Smooth muscle cell of the brain vasculature (primary cell): ENCODE measurements around the gene THOC1.

Source experiments
- DNase-seq: peaks from one replicate; pipeline ENCODE4 v3.0.0-alpha.2; 2012; ENCODE audit warnings: low read depth, low spot score

The THOC1 gene

DNA sequence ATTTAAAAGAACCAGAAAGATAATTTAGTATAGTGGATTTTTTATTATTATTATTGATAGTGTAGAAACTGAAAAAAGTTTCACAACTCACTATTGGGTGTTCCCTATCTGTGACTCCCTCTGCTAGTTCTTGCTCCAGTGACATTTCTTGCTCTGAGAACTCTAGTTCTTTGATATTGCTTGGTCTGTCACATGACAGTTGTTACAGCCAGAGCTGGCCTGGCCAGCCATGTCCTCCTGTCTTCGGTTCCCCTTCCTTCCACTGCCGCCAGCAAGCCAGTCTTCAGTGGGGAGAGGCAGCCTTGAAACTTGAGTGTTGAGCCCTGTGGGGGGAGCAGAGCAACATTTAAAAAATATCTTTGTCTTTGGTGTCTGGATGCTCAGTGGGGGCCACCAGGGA lies 7.6 kb upstream of the THOC1 start:
- no peak for DNase-seq

DNA sequence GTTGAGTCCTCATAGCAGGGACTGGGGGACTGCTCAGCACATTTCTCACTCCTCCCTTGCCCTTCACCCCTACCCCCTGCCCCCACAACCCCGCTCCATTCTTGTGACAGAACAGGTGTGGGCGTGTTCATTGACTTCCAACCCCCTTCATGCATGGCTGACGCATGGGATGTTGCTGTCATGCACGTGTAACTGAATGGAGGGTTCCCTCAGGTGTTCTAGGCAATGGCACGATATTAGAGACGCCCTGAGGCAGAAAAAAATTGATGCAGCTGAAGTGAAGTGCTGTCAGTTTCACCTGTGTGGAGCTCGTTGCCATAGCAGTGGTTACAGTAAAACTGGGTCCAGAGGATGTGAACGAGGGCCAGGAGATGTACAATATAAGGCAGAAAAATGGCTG lies 6.5 kb upstream of the THOC1 start:
- no peak for DNase-seq

DNA sequence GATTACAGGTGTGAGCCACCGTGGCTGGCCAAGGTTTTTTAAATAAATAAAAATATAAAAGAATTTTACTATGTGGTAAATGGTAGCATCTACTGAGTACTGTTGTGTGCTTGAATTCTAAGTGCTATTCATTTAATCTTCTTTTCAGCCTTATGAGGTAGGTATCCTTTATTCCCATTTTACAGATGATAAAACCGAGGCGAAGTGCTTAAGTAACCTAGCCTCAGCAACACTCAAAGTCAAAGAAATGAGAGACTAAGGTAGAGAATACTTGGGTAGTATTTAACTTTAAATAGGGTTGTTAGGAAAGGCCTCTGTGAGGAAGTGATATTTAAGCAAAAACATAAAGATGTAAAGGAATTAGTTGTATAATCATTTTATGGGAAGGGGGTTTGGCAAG lies 5.7 kb upstream of the THOC1 start:
- DNase-seq, result no peak

DNA sequence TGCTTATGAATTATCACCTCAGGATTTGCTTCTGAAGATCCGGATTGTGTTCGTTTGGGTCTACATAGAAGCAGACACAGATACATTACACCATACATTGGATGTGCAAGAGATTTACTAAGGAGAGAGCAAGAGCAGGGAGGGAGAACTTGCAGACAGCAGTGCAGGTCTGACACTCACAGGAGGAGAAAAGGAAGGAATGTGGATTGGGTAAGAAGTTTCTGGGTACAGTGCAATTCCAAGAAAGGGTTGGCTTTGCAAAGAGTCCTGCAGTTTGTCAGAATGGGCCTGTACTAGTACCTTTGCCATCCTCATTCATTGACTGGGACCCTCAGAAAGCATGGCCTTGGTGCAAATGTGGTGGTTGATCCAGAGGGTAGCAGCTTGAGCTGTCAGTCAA lies 4.8 kb upstream of the THOC1 start:
- DNase-seq, result no peak

DNA sequence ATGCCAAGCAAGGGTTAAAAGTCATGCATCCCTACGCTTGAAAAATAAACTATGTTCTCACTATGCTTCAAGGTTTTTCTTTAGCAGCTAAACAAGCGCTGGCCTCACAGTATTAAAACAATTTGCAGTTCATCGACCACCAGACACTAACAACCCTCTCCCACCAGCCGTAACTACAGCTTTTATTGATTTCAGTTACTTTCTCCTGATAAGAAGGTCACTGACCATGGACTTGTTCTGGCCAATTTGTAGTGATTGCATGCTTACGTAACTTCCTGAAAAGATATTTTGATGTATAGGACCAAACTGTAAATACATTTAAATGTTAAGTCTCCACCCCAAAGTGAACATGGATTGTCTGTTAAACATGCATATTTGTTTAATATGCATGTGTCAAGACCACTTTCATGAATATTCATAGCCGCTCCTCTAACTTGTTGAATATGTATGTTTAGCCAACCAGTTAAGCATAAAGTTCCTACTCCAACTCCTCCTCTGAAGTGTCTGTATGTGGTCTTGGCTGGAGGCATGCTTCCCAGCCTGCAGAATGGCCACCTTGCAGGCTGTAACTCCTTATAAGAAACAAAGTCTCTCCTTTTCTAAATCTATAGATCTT lies 1.7 kb upstream of the THOC1 start:
- DNase-seq, result no peak

DNA sequence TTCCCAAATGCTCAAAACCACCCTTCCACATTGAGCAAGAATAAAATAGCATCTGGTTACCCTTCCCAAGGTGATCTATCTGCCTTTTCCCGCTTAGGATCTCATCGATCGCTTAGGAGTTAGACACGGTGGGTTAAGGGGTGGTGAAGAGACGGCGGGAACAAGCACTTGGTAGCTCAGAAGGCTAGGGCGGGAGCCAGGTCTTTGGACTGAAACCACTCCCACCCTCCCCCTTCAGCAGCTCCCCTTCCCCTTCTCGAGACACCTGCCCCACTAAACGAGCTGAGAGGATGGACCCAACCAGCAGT lies 513 bp downstream of the THOC1 start:
- DNase-seq, result peak; percentile 2

DNA sequence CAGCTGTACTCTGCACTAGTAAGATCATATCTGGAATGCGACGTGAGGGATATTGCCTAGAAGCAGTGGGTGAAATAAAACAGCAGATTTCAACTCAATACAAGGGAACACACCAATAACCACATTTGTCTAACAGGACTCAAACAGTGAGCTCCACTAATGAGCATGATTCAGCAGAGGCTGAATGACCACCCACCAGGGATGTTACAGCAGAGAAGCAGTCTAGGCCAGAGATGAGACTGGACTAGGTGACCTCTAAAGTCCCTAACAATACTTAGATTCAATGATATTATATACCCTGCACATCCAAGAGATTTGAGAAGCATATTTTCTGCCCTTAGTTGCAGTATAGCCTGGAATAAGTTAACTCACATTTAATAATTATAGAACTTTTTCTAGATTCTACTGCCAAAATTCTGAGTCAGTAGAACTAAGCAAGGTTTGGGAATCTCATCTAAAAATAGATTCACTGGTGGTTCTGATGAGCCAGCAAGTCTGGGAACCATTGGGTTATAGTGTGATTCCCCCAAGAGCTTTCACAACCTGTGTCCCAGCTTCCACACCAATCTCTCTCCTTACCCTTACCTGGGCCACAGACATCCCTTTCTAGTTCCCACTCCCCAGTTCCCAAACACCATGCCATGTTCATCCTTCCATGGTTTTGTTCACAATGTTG lies 6.3 kb downstream of the THOC1 start:
- no peak for DNase-seq

DNA sequence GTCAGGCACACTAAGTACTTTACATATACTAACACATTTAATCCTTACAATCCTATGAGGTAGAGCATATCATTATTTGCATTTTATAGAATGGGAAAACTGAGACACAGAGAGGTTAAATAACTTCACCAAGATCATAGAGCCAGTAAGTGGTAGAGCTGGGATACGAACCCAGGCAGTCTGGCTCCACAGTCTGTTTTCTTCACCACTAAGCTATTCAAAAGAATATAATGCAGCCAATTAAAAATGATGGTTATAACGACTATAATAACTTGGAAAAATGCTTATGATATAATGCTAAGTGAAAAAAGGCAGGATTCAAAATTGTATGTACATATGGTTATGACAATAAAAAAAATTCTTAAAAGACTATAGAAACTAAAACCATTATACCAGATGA lies 7.3 kb downstream of the THOC1 start:
- no peak for DNase-seq

DNA sequence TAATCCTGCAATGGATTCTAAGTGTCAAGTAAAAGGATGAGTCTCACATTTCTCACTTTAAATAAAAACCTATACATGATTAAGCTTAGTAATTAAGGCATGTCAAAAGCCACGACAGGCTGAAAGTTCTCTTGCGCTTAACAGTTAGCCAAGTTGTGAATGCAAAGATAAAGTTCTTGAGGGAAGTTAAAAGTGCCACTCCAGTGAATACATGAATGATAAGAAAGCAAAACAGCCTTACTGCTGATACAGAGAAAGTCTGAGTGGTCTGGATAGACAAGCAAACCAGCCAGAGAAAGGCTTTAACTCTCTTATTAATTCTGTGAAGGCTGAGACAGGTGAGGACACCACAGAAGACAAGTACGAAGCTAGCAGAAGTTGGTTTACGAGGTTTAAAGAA lies 12.7 kb downstream of the THOC1 start:
- no peak for DNase-seq

DNA sequence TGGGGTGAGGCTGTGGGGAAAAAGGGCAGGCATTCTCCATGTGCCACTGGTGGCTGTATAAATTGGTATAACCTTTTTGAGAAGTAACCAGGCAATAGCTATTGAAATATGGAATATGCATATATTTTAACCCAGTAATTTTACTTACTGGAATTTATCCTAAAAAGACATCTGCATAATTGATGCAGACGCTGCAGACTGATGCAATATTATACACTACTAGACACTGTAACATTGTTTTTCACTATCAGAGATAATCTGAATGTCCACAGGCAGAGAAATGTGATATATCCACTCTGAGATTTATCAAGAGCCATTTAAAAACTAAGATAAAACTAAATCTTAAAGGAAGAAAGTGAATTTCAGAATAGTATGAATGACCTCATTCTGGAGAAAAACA lies 14.7 kb downstream of the THOC1 start:
- no peak for DNase-seq

DNA sequence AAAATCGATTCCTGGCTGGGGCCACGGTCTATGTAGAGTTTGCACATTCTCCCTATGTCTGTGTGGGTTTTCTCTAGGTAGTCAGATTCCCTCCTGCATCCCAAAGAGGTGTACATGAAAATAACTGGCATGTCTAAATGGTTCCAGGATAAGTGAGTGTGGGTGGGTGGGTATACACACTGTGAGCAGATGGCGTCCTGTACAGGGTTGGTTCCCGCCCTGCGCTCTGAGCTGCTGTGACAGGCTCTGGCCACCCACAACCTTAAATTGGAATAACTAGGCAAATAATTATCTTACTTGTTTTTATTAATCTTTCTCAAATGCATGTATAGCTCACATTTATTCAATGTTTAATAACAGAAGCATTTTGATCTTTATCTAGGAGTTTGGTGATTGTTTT lies 16.3 kb downstream of the THOC1 start:
- DNase-seq, result no peak

DNA sequence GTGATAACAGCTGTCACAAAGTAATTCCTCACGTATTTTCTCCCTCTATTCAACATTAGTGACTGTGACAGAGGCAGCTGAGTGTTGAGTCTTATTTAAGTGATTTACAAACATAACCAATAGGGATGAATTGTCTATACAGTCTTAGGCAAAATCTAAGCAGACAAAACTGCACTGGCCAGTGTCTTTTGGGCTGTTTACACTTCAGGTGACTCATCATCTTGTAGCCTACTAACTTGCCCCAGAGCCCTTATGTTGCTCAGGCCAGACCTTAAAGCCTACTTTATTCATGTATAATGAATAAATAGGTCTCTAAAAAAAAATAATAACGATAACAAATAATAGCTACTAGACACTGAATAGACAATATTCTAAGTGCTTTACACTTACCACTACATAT lies 17.2 kb downstream of the THOC1 start:
- no peak for DNase-seq

DNA sequence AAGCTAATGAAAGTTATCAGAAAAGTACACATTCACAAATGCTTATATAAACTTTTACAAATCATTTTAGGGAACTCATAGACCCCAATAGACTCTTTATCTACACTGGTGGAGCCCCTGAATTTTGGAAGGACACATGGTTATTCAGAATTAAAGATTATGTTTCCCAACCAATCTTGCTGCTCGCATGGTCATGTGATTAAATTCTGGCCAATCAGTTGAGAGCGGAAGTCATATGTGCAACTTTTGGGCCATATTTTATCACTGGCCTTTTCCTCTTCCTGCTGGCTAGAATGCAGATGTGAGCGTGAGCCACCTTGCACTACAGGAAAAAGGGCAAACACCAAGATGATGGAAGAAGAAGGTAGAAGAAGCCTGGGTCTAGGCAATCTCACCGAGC lies 19.8 kb downstream of the THOC1 start:
- DNase-seq, result no peak

DNA sequence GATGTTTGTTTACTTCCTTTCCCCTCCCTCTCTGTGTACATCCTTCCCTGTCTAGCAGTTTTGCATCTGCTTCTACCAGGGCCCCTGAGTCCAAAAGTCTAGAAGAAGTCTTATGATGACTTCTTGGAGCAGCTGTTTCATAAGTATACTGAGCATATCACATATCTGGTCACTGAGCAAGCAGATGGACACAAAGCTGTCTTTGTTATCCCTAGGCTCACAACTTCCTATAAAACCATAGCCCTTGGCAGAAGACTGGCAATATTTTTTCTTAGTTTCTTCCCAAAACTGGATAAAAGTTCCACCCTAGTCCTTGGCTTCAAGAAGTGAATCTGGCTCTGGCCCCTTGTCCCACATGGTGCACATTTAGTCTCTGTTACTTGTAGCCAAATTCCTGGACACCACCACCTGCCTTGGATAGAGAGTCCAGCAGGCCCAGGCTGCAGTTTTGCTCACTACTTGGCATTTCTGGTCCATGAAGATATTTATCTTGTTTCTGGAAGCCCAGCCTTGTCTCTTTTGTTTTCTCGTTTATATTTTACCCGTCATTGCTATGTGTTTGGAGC lies 22.5 kb downstream of the THOC1 start:
- DNase-seq, result no peak

DNA sequence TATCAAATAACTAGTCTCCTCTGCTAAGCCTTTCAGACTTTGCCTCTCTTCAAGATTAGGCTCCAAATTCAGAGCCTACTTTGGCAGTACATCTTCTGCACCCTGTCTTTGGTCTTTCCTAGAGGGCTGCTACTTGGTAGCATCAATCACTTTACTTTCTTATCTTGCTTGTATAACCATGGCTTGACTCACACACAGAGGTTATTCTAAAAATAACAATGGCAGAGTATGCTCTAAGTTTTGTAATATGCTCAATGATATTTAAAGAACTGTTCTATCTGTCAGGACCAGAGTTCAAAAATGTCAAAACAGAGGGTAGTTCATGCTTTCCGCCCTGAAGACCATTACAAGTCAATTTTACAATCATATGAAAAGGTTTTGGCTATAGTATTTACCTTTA lies 27.7 kb downstream of the THOC1 start:
- no peak for DNase-seq

DNA sequence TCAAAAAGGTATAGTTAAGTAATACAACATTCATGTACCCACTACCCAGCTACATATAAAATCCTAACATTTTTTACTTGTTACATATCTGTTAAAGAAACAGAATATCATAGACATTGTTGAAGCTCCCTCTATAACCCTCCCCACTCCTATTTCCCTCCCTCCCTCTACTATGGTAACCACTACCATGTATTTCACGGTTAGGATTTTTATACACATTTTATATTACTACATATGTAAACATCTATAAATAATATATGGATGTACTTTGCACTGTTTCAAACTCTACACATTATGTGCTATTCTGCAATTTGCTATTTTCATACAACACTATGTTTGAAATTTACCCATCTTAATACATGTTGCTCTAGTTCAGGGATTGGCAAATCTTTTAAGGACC lies 36.3 kb downstream of the THOC1 start:
- DNase-seq, result no peak

DNA sequence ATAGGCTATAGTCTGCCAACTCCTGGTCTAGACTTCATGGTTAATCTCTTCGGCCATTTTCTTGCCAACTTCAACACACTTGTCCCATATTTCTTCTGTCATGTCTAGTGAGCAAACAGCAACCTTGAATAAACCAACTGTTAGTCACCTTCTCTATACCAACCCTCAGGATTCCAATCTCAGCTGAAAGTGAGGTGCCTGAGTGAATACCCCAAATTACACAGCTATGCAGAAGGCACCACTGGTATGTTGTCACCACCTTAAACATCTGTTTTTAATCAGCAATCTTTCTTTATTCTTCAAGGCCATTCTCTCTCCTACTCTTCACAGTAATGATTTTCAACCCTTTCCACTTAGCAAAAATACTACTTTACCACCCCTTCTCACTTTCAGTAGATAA lies 39.3 kb downstream of the THOC1 start:
- DNase-seq, result no peak

DNA sequence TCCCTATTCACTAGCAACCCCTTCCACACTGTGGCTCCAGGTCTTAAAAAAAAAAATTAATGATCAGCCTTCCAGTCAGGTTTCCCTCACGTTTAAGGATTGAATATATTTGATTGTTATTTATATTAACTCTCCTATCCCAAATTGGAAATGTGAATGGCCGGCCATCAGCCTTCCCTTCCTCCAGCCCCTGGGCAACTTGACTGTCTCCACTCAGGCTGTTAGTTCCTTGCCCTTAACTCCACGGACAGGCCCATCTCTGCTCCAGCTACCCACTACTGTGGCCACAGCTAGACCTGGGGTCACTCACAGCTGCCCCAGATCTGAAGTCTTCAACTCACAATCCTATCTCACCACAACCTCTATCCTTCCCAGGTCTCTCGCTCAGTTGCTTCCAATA lies 39.9 kb downstream of the THOC1 start:
- no peak for DNase-seq

DNA sequence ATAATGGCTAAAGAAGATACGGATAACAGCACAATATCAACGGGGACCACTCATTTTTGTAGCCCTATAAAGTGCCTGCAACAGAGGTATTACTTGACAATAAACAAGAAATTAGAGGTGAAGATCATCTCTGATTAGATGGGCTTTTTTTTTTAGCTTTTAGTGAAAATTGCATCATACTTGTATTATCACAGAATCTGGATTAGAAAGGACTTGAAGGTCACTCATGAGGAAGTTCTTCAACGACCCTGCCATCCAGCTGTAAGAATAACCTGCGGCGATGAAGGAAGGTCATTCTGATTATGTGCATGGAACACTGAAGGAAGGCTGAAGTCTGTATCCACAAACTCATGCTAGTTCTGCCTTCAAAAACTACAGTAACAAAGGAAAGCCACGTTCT lies 40.5 kb downstream of the THOC1 start:
- DNase-seq, result no peak

DNA sequence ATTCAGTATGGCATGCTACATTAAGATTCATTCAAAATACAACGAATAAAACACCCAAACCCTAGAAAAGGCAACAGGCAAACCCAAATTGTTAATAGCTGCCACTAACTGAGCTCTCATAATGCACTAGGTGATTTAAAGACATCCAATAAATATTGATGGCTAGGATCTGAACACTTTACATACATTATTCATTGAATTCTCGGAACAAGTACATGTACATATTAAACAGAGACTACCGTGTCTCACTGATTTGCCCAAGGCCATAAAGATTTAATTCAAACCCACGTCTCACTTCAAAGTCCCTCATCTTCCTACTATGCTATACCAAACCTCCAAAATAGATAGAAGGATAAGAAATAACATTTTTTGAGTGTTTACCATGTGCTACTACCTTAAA lies 42.1 kb downstream of the THOC1 start:
- DNase-seq, result no peak

DNA sequence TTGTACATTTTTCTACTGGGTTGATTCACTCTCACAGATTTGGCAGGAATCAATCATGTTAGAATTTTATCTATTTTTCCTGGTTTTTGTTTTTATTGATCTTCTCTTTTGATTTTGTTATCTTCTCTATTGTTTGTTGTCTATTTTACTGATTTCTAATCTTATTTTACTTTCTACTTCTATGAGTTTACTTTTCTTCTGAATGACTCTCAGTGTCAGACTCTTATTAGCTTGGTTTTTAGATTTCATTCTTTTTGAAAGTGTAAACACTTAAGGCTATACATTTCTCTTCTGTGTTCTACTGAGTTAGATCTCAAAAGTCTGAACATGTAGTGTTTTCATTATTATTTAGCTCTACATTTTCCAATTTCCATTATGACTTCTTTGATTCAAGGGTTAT lies 47.1 kb downstream of the THOC1 start:
- no peak for DNase-seq

DNA sequence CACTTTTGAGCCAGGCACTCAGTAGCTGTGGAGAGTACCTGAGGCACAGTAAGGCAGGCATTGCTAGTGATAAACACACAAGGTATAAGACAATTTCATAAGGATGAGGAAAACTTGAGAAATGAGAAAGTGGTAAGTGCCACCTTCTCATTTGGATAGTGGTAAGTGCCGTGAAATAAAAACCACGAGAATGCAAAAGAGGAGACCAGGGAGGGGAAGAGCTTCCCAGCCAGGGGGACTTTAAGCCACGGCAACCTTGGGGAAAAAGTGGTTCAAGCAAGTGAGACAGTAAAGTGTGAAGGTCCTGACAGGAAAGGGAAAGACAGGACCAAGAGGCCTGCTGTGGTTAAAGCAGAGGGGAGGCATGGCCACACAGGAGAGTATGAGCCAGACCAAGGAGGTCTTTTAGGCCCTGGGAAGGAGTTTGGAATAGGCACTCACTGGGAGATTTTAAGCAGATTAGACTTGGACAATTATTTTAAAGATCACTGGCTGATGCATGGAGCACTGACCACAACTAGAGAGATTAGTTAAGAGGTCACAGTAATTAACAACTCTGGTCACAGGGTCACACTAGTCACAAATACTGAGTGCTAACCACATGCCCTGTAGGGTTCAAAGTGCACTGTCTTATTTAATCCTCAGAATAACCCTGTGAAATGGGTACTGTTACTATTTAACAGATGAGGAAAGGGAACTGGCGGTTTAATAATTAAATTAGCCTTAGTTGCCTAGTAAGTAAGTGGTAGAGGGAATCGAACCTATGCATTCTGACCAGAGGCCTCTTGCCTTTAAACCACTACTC lies 50.1 kb downstream of the THOC1 start:
- no peak for DNase-seq

DNA sequence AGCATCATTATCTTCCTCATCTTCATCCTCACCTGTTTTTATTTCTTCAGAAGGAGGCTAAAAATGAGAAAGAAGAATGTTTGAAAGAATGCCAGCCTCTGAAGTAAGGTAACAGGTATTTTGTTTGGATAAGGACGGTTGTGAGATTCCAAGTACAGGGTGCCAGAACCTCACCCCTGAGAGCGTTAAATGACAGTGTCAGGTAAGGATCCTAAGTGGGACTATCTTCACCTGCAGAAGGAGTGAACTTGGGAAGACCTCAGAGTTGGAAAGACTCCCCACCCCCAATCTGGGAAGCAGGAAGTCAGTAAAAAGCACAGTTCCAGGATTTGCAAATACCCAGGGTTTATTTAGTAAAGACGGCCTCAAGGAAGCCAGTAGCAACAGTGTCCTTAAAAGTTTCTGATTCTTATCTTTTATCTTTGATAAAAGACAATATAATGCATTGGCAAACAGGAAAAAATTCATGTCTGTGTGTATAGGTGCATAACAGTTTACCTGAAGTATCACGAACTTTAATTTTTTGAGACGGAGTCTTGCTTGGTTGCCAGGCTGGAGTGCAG lies 52.3 kb downstream of the THOC1 start:
- DNase-seq, result no peak
